ENCODE data around the gene PFDN4.

Gene PFDN4

GRCh38 chr20:54267483-54268003, 59.7 kb downstream of the PFDN4 start:
- no peak for DNase-seq (ENCODE audit: low read depth in 2 of 2)

- no peak for DNase-seq (ENCODE audit: low read depth in 2 of 2)
Measured at GRCh38 chr20:54268941-54269340, 61.1 kb downstream of the PFDN4 start.

Data from stimulated activated CD8-positive, alpha-beta memory T cell treated with anti-CD3 and anti-CD28 coated beads, Interleukin-7, amount 100 ng/mL, for 4 hours (primary cell).